OCI-LY1 (cell line): ENCODE data around the gene SLF1.

Experiments used
- H2AFZ ChIP-seq: fragments of 200-600 bp; sonication (generic), shearing (Covaris generic); 2 replicates; pipeline ENCODE4 v1.6.0; 2014; ENCODE audit warnings: antibody characterized with exemption, mild to moderate bottlenecking, low read length
- H3F3A ChIP-seq: fragments of 200-600 bp; sonication (generic), shearing (Covaris generic); 2 replicates; pipeline ENCODE4 v1.6.0; 2014; ENCODE audit warnings: mild to moderate bottlenecking, antibody characterized with exemption, low read length, moderate library complexity; ENCODE audit not compliant: insufficient read depth
- H3K27ac ChIP-seq: fragments of 200-600 bp; sonication (generic); 2 replicates; pipeline ENCODE4 v1.5.1; 2014; ENCODE audit warnings: low read length, mixed run types, mild to moderate bottlenecking, low read depth; ENCODE audit not compliant: poor library complexity, severe bottlenecking
- H3K27me3 ChIP-seq: fragments of 200-600 bp; sonication (generic); 2 replicates; pipeline ENCODE4 v1.6.0; 2014; ENCODE audit warnings: antibody characterized with exemption, mild to moderate bottlenecking, low read length, moderate library complexity; ENCODE audit not compliant: insufficient read depth
- H3K36me3 ChIP-seq: fragments of 200-600 bp; sonication (generic); 2 replicates; pipeline ENCODE4 v1.6.1; 2014; ENCODE audit warnings: mild to moderate bottlenecking, antibody characterized with exemption, low read length, moderate library complexity, mixed read lengths; ENCODE audit not compliant: insufficient read depth
- H3K4me1 ChIP-seq: fragments of 200-600 bp; sonication (generic); 2 replicates; pipeline ENCODE4 v1.5.1; 2014; ENCODE audit warnings: mild to moderate bottlenecking, low read length, moderate library complexity; ENCODE audit not compliant: insufficient read depth, severe bottlenecking
- H3K4me2 ChIP-seq: fragments of 200-600 bp; sonication (generic), shearing (Covaris generic); 2 replicates; pipeline ENCODE4 v1.6.1; 2014; ENCODE audit warnings: low read length
- H3K4me3 ChIP-seq: fragments of 200-600 bp; sonication (generic); 2 replicates; pipeline ENCODE4 v1.5.1; 2014; ENCODE audit warnings: low read length, low read depth, mild to moderate bottlenecking, mixed read lengths; ENCODE audit not compliant: poor library complexity, severe bottlenecking
- H3K79me2 ChIP-seq: fragments of 200-600 bp; shearing (Covaris generic); 2 replicates; pipeline ENCODE4 v1.6.1; 2016; ENCODE audit warnings: mixed run types, low read length, mixed read lengths; ENCODE audit not compliant: insufficient read depth
- H3K9ac ChIP-seq: fragments of 200-600 bp; sonication (generic), shearing (Covaris generic); 2 replicates; pipeline ENCODE4 v1.6.1; 2014; ENCODE audit warnings: mild to moderate bottlenecking, low read length, mixed read lengths
- H3K9me2 ChIP-seq: fragments of 200-600 bp; sonication (generic), shearing (Covaris generic); 2 replicates; pipeline ENCODE4 v1.6.1; 2014; ENCODE audit warnings: low read depth, mild to moderate bottlenecking, low read length, mixed read lengths
- H3K9me3 ChIP-seq: fragments of 200-600 bp; shearing (Covaris generic); 2 replicates; pipeline ENCODE4 v1.6.1; 2014; ENCODE audit warnings: low read length, mixed read lengths
- H4K20me1 ChIP-seq: fragments of 200-600 bp; sonication (generic), shearing (Covaris generic); 2 replicates; pipeline ENCODE4 v1.6.0; 2016; ENCODE audit warnings: mild to moderate bottlenecking, low read length; ENCODE audit not compliant: insufficient read depth
- EZH2 ChIP-seq: fragments of 200-600 bp; sonication (generic), shearing (Covaris generic); IDR thresholded peaks from 2 replicates; pipeline ENCODE4 v1.8.0; 2017; ENCODE audit warnings: borderline replicate concordance, mixed run types, mild to moderate bottlenecking, antibody characterized with exemption, low read length, moderate library complexity, mixed read lengths
- TF ChIP-seq, protein P1 (sequence below): fragments of 200-600 bp; sonication (generic), shearing (Covaris generic); IDR thresholded peaks from 2 replicates; pipeline ENCODE4 v1.5.1; 2017; ENCODE audit warnings: mild to moderate bottlenecking, antibody characterized with exemption, low read length, moderate library complexity, mixed read lengths

SLF1 gene

DNA sequence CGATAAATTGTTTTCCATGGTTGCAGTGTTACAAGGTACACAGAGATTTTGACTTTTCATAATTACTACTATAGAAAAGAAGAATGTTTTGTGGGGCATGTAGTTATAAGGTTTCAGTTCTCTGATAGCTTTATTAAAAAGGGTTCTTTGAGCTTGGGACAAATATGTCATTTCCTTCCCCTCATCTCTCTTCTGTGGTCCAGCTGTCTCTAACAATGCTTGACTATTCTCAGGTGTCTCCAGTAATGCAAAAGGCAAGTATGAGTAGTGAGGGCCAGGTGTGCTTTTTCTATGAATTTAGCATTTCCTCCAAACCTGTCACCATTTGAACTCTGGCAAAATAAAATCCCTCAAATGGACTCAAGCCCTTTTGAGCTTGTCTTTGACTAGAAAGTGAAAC is 84.3 kb downstream of the SLF1 start:
- Histone ChIP-seq H3K9me3 (no peaks in the 10 kb centered on the region), H3K79me2 (no peaks in the 10 kb centered on the region), H3K36me3 (0 out of 2 replicates have a peak, but pooled peaks cover 1% of the 10 kb centered on the region), H2AFZ (no peak overlapping the region), H3K4me3 (no peak overlapping the region), H3F3A (no peaks in the 10 kb centered on the region), H3K4me2 (no peak overlapping the region), H4K20me1 (no peaks in the 10 kb centered on the region), H3K27ac (peak overlapping the region; percentile 32), H3K9me2 (no peaks in the 10 kb centered on the region), H3K9ac (no peak overlapping the region), H3K27me3 (no peaks in the 10 kb centered on the region), H3K4me1 (peaks cover 24% of the 10 kb centered on the region)
- TF ChIP-seq, protein P1, sequence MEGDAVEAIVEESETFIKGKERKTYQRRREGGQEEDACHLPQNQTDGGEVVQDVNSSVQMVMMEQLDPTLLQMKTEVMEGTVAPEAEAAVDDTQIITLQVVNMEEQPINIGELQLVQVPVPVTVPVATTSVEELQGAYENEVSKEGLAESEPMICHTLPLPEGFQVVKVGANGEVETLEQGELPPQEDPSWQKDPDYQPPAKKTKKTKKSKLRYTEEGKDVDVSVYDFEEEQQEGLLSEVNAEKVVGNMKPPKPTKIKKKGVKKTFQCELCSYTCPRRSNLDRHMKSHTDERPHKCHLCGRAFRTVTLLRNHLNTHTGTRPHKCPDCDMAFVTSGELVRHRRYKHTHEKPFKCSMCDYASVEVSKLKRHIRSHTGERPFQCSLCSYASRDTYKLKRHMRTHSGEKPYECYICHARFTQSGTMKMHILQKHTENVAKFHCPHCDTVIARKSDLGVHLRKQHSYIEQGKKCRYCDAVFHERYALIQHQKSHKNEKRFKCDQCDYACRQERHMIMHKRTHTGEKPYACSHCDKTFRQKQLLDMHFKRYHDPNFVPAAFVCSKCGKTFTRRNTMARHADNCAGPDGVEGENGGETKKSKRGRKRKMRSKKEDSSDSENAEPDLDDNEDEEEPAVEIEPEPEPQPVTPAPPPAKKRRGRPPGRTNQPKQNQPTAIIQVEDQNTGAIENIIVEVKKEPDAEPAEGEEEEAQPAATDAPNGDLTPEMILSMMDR: no peak
- TF ChIP-seq EZH2: no peak

DNA sequence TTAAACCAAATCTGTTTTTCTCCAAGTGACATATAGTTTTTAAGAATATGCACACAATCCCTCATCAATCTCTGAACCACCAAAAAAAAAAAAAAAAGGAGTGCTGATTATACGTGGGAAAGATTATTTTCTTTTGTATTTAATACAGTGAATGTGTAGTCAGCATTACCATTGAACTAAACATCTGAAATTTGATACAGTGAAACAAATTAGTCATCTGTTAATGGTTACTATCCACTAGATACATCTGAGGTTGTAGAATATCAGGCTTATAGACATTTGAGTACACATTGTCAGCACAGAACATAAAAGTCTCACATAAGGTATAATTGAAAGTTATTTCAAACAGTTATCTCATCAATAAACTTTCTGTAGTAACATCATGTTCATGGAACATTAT is 87.0 kb downstream of the SLF1 start:
- Histone ChIP-seq H3K9me2 (no peaks in the 10 kb centered on the region), H3K9me3 (no peaks in the 10 kb centered on the region), H3K4me3 (no peak overlapping the region), H3K36me3 (peaks cover 5% of the 10 kb centered on the region; the same call in 1 of the 2 replicates), H4K20me1 (no peaks in the 10 kb centered on the region), H3K9ac (no peak overlapping the region), H3K79me2 (no peaks in the 10 kb centered on the region), H3K4me1 (peaks cover 24% of the 10 kb centered on the region), H3K27me3 (no peaks in the 10 kb centered on the region), H3K27ac (no peak overlapping the region), H2AFZ (no peak overlapping the region), H3F3A (no peaks in the 10 kb centered on the region), H3K4me2 (no peak overlapping the region)
- no peak for TF ChIP-seq EZH2
- TF ChIP-seq, protein P1: no peak

DNA sequence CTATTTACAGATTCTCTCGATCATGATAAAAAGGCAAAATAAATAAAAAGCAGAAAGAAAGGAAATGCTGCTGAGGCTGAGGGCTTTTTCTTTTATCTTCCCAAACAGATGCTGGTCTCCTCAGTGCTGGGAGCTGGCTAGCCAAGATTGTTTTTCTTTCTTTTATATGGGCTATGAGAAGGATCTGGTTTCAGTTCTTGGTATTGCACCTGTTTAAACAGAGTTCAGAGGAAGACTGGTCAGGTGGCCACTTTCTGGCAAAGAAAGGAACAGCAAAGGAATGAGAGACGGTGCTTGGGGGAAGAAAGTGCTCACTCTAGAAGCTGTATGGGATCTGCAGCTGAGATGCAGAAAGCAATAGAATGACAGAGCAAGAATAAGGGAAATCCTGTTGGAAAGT is 88.9 kb downstream of the SLF1 start:
- Histone ChIP-seq H3K9ac (no peak overlapping the region), H3K27ac (no peak overlapping the region), H3K9me2 (no peaks in the 10 kb centered on the region), H4K20me1 (no peaks in the 10 kb centered on the region), H3K4me1 (peaks cover 19% of the 10 kb centered on the region), H3K9me3 (no peaks in the 10 kb centered on the region), H3F3A (no peaks in the 10 kb centered on the region), H3K36me3 (peaks cover 5% of the 10 kb centered on the region; the same call in 1 of the 2 replicates), H3K4me3 (no peak overlapping the region), H3K4me2 (no peak overlapping the region), H3K79me2 (no peaks in the 10 kb centered on the region), H3K27me3 (no peaks in the 10 kb centered on the region), H2AFZ (no peak overlapping the region)
- no peak for TF ChIP-seq EZH2
- TF ChIP-seq, protein P1: no peak
